8988T (cell line): Measurements from ENCODE around the gene FAM114A2.
"Not testable (repeated sequence)": the region's sequence is repeated elsewhere in the genome, so short reads cannot be mapped to it uniquely, and the experiment has no call there.

ENCODE experiments used
- DNase-seq: peaks from one replicate; pipeline ENCODE4 v3.0.0; 2011

Gene FAM114A2

GRCh38 chr5:154038707-154039457 lies at the start of gene FAM114A2, which contains the start of gene MFAP3:
TSS of gene FAM114A2 (minus strand) at chr5:154038910. CDS start at chr5:154034953, 3,957 bp downstream.
TSS of gene MFAP3 (plus strand) at chr5:154038967. CDS start at chr5:154049723, 10,756 bp downstream.
- DNase-seq: peak; percentile 80

DNA sequence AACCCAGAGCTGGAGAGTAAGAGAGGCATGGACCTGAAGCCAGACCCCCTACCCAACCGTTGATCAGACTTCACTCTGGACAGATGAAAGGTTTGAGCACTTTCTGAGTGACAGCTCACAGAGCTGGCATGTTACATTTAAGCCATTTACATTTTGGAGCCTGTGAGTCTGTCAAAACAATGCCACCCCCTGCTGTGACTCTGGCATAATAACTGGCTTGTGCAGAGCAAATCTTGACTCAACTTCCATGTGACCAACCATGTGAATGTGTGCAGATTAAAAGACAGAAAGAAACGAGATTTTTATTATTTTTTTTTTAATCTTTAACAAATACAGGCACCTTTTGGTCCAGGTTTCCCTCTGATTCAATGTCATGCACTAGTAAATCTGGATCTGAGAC lies 48.5 kb upstream of the FAM114A2 start:
- no peak for DNase-seq

DNA sequence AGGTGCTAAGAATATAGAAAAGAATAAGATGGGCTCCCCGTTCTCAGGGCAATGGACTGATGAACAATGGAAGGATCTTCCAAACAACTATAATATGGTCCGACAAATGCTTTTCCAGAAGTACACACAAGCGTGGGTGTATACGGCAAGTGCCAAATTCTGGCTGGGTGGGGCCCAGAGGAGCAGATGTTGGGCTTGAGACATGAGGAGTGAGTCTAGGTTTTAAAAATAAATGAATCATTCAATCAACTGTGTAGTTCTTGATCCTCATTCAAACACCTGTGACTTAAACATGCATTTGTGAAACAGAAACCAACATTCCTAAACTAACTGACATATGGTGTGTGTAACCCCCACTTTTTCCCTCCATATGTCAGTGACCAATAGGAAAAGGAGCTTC lies 47.9 kb upstream of the FAM114A2 start:
- no peak for DNase-seq

GRCh38 chr5:154086146-154086545 lies 47.4 kb upstream of the FAM114A2 start:
- no peak for DNase-seq

GRCh38 chr5:154084062-154084639 lies 45.4 kb upstream of the FAM114A2 start:
- DNase-seq: no peak

- no peak for DNase-seq
Observed at GRCh38 chr5:154081246-154081645, 42.5 kb upstream of the FAM114A2 start.

DNA sequence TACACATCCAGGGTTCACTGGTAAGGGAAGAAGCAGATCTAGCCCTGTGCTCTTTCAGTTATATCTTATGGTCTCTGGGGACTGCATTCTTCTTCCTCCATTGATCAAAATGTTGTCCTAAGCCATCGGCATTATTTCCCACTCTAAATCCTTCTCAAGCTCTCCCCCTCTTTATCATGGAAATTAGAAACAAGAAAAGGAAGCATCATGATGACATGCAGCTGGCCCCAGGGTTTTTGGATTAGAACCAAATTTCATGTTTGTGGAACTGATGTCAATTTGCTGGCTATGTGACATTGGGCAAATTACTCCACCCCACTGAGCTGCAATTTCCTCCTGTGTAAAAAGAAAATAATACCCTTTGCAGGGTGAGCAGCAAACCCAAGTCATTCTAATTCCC lies 39.6 kb upstream of the FAM114A2 start:
- DNase-seq: no peak

DNA sequence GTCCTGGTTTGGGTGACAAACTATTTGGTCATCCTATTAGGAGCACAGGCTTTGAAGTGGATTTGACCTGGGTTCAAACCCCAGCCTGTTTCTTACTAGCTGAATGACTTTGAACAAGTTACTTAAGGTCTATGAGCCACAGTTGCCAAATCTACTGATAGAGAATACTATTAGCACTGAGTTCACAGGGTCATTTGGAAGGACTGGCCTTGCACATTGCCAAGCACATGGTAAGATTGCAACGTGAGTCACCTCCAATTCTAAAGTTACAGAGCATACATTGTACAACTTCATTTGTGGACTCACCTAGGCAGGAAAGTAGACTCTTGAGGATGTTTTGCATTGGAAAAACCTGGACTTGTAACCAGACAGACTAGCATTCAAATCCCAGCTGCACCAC lies 39.0 kb upstream of the FAM114A2 start:
- DNase-seq: no peak

DNA sequence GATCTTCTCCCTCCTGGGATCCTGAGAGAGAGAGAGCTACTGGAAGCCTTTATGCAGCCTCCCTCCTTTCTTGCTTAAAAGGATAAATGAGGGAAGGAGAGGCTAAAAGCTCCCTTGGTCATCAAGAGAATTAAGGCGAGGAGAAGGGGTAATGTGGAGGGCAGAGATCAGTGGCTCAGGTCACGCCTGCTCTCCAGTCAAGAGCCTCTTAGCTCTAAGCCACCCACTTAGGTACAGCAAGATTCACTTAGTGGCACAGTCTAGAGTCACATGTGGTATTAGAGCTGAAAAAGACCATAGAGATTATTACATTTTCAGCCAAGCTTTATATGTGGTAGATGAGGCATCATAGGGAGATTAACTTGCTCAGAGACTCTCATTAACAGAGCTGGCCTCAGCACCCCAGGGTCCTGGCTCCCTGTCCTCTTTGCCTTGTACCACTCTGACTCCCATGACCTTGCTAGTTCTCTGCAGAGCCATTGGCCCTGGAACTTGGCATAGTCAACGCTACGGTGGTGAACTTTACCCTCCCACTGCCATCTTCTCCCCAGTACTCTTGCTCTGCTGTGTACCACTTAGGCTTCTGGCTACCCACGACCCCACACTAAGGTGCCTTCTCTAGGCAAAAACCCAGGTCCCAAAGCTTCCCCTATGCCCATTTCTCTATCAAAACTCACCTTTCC lies 37.7 kb upstream of the FAM114A2 start:
- no peak for DNase-seq

DNA sequence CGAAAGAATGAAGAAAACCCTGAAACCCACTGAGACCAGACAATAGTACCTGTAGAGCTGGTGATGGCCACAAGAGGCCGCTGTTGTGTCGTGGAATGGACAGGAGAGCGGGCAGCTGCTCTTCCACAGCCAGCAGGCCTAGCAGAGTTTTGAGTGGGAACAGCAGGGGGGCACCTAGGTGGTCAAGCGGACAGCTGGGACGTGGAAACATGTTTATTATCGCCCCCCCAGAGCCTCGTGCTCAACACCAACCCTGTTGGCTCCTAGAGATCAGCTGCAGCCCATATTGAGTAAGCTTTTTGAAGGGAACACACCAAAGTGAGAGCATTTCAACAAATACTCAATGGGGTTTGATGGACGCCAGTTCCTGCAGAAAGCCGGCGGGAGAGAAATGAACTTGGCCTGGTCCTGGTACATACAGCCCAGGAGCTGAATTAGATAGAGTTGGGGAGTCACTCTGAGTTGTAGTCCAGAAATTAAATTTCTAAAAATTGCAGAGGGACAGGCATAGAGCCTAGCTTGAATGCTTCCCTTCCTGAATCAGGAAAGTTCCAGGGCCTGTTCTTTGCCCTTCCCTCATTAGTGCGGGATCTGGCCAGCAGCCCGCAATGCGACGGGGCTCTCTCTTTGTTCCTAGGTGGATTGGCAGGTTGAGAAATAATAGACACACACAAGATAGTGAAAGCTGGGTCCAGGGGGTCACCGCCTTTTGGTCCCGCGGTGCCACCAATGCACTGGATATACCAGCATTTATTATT lies 33.9 kb upstream of the FAM114A2 start:
- DNase-seq: peak; percentile 57

DNA sequence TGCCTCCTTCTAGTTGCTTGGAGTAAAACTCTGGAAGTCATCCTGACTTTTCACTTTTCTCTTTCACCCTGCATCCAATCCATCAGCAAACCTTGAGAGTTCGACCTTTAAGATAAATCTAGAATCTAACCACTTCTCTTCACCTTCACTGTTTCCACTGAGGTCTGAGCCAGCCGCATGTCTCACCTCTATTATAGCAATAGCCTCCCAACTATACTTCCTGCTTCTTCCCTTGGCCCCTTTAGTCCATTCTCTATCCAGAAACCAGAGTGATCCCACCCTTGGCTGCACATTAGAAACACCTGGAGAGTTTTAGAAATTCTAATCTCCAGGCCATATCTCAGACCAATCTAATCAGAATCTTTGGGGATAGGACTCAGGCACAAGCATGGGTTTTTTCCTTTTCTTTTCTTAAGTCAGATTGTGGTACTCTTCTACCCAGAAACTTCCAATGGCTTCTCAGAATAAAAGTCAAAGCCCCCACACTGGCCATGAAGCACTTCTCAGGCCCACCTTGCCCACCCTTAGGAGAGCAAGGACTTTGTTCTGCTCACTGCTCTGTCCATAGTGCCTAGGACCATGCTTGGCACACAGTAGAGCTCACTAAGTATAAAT lies 33.2 kb upstream of the FAM114A2 start:
- no peak for DNase-seq

GRCh38 chr5:154069854-154070253 lies 31.1 kb upstream of the FAM114A2 start:
- not testable (repeated sequence) for DNase-seq

DNA sequence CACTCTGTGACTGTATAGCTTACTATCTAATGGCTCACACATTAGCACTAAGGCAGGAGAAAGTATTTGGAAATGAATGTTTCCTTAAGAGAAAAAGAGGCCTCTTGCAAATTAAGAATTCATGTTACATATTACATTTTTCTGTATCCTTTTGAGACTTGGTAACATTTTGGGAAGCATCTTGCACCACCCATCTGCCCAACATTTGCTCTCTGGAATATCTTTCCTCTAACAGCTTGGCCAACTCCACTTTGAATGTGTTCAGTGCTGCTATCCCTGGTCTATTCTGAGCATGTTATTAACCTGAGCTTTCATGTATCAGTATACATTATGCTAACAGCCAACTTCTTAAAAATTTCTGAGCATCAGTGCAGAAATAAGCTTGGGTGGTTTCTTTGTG lies 27.3 kb upstream of the FAM114A2 start:
- no peak for DNase-seq

DNA sequence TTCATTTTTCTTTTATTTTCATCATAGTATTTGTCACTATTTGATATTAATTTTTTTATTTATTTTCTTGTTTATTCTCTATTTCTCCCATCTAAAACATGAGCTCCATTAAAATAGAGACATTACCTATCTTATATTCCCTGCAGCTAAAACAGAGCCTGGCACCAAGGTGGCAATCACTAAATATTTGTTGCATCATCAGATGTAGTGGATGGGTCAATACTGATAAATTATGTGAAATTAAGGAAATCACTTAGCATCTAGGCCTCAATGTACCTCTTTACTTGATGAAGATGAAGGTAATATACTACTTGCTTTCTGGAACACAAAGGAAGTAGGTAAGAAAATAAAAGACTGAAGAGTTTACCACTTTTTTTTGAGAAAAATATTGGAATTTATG lies 24.7 kb upstream of the FAM114A2 start:
- DNase-seq: no peak

DNA sequence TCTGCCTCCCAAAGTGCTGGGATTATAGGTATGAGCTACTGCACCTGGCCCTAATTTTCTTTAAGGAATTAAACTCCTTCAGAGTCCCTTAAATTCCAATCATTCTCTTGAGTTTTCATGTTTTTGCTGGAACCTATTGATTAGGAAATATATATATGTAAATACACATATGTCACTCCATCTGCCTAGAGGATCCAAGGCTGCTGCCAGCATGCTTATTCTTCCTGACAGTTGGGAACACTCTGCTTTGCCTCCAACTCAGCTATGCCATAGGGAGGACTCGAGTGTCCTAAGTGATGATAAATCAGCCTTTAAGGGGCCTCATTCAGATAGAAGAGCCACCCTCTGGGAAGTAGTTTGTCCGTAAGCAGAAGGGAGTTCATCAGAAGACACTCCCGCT lies 21.9 kb upstream of the FAM114A2 start:
- DNase-seq: no peak

GRCh38 chr5:154059583-154059982 lies 20.9 kb upstream of the FAM114A2 start:
- no peak for DNase-seq

DNA sequence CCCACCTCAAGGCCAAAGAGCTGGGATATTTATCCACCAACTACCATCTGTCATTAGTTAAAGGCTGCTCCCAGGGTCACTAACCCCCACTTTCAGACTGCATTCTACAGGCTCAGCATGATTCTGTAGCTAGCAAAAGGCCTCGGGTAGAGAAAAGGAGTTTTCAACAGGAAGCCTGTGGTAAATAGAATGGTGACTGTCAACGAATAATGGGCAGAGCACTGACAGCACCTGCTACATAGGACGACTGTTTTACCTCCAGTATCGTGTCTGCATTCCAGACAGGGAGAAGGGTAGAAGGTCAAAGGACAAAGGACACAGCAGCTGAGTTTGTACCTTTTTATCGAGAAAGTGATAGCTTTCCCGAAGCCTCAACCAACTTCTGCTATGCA lies 20.3 kb upstream of the FAM114A2 start:
- DNase-seq: no peak

DNA sequence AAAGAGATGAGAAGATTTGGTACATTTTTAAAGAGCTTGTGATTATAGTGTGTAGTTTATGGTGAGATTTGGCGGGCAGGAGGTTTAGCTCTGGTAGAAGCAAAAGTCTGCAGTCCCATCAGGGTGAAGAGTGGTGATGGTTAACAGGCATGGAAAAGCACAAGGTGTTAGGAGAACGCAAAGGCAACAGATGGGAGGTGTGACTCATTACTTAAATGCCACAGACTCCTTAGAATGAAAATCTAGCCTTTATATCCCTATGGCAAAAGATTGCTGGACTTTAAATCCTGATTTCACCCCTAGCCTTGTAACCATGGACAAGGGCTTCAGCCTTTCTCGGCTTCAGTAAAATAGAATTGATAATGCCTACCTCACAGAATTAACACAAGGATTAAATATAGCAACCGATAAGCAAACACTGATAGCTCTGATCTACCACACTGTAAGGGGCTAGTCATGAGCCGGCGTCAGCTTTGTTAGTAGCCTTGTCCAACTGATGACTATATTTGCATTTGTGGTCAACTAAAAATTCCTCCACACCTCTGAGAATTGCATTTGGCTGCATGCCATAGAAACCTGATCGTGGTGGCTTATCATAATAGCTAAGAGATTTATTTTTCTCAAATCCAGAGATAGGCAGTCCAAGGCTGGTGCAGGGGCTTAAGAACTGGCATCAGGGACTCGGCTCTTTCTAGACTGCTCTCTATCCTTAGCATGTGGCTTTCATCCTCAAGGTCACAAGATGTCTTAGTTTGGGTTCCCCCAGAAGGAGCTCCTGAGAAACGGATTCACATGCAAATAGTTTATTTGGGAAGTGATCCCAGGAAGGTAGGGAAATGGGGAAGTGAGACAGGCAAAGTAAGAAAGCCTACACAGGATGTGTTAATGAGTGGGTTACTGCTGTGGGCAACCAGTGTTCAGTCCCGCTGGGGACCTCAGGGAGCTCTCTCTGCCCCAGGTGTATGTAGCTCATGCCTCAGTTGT lies 19.6 kb upstream of the FAM114A2 start:
- DNase-seq: no peak

DNA sequence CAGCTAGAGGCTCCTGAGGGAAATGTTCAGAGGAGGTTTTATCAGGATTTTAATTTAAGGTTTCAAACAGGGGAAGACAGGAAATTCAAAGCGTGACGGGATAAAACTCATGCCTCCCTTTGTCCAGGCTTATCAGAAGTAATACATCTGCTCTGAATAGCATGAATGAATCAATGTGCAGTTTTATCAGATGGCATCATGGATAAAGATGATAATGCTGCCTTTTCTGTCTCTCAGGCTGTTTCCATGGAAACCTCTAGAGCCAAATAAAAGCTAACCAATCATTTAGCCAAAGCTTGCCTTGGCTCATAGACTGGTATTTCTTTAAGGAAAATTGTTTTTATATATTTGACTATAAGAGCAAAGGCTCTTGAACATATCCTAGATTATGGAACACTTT lies 16.5 kb upstream of the FAM114A2 start:
- no peak for DNase-seq

DNA sequence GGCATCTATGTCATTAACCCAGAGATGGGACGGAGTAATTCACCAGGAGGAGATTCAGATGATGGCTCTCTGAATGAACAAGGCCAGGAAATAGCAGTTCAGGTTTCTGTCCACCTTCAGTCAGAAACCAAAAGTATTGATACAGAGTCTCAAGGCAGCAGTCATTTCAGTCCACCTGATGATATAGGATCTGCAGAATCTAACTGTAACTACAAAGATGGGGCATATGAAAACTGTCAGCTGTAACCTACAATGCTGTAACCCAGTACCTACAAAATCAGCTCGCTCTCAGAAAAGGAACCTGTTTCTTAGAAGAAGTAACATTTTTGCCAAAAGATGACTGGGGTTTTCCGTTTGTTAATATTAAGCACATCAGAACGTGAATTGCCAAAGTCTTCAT lies 14.8 kb upstream of the FAM114A2 start:
- DNase-seq: no peak

GRCh38 chr5:154049636-154050035 lies 10.9 kb upstream of the FAM114A2 start:
- no peak for DNase-seq

DNA sequence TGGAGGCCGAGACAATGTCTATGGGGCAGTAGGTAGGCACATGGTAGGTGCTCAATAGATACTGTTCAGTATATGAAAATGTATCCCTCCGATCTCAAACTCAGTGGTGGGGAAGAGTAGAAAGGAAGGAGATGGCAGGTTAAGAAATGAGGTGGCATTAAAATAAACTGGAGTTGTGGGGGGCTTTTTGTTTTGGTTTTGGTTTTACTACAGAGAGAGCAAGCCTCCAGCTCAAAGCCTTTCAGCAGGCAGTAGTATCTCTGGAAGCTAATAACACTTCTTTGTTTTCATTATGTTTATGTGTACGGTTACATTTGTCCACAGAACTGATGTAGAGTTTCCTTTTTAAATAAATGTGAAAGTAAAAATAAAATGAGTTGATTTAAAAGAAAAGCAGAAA lies 8.6 kb upstream of the FAM114A2 start:
- DNase-seq: no peak
